GM06990 (cell line): ENCODE results near the gene B3GAT1.

ENCODE experiments used
- DNase-seq: peaks from one replicate; pipeline ENCODE4 v3.0.0-alpha.2; 2011; ENCODE audit not compliant: insufficient read length; ENCODE audit errors: extremely low read depth
- H3K27me3 ChIP-seq: replicated peaks from 2 replicates; pipeline ENCODE4 v1.6.0; 2011; ENCODE audit warnings: low read length; ENCODE audit not compliant: control insufficient read depth, insufficient read depth
- H3K36me3 ChIP-seq: 2 replicates; pipeline ENCODE4 v1.5.1; 2011; ENCODE audit warnings: low read length; ENCODE audit not compliant: control insufficient read depth, insufficient read depth
- H3K4me3 ChIP-seq: replicated peaks from 2 replicates; pipeline ENCODE4 v1.5.1; 2011; ENCODE audit warnings: low read depth, mild to moderate bottlenecking, control low read depth, low read length
- CTCF ChIP-seq: IDR thresholded peaks from 2 replicates; pipeline ENCODE4 v1.5.1; 2011; ENCODE audit warnings: low read length, control low read depth, mild to moderate bottlenecking, inconsistent platforms; ENCODE audit not compliant: insufficient read depth, poor library complexity, severe bottlenecking

Gene B3GAT1

GRCh38 chr11:134437821-134438220, 25.8 kb upstream of the B3GAT1 start:
- no peak for TF ChIP-seq CTCF
- Histone ChIP-seq H3K36me3 (no peaks in the 10 kb centered on the region), H3K4me3 (no peak overlapping the region), H3K27me3 (no peaks in the 10 kb centered on the region; the same call in 1 of the 2 replicates)
- no peak for DNase-seq

- no peak for DNase-seq
- TF ChIP-seq CTCF, result no peak
- Histone ChIP-seq H3K36me3 (no peaks in the 10 kb centered on the region), H3K27me3 (no peaks in the 10 kb centered on the region; the same call in 1 of the 2 replicates), H3K4me3 (no peak overlapping the region)
These were observed 24.7 kb upstream of the B3GAT1 start for GRCh38 chr11:134436781-134437180.

DNA sequence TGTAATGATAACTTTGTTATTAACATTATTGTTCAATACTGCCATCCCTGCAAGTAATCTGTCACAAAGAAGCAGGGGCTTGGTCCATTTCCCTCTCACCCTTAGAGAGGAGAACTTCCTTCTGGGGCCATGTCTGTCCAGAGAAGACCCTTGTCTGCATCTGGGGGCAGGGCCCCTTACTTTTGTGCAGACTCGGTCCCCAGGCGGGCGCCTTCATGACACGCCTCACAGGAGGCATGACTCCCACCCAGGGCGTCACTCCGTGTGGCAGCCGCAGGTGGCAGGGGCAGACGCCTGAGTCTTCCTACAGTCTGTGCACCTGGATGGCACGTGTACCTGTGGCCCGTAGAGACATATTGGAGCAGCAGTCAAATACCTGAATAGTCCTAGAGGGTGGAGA, 21.8 kb upstream of the B3GAT1 start:
- Histone ChIP-seq H3K27me3 (no peaks in the 10 kb centered on the region; the same call in 1 of the 2 replicates), H3K4me3 (no peak overlapping the region), H3K36me3 (no peaks in the 10 kb centered on the region)
- TF ChIP-seq CTCF, result no peak
- DNase-seq, result no peak

DNA sequence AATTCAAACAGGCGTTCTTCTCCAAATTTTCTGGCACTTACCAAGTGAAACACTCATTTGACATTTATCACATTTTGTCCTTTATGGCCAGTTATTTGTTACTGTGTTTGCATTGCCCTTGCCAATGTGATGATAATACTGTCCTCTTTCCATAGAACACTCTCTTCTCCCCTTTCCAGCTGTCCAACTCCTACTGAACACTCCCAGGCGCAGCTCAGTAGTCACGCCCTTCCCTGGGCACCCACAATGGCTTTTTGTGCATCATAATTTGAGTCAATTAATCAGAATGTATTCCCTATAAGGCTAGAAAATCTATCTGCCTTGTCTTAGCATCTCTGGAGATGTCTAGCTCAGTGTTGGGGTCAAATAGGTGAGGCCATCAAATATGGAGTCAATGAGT, 21.2 kb upstream of the B3GAT1 start:
- TF ChIP-seq CTCF, result no peak
- DNase-seq, result no peak
- no peaks in the 10 kb centered on the region; the same call in 1 of the 2 replicates for H3K27me3 ChIP-seq
- H3K36me3 ChIP-seq, result no peaks in the 10 kb centered on the region
- no peak overlapping the region for H3K4me3 ChIP-seq

- no peak overlapping the region for H3K4me3 ChIP-seq
These were observed 20.7 kb upstream of the B3GAT1 start for GRCh38 chr11:134432776-134433175.

More at GRCh38 chr11:134432776-134433175, 20.7 kb upstream of the B3GAT1 start:
- Histone ChIP-seq H3K27me3 (no peaks in the 10 kb centered on the region; the same call in 1 of the 2 replicates), H3K36me3 (no peaks in the 10 kb centered on the region)
- no peak for TF ChIP-seq CTCF
- no peak for DNase-seq
